Caco-2 (cell line): Measurements from ENCODE around the gene STX8. TPM values are rescaled to one million over a fixed set of nuclear protein-coding genes. Genes with fewer than 3 reads are reported as not detected.
A peak's percentile ranks its signal among the peaks of the same experiment; 100 is the strongest.

Experiments used
- BruUV-seq: library from RNA; stranded (reverse); fragments of 400-500 nt; replicated peaks from 2 replicates; lab custom pipeline; 2021; lab: Mats Ljungman, UMichigan
- CTCF ChIA-PET: fragments of 300-600 bp; sonication (Branson Sonifier 250); formaldehyde crosslinking; loops from one replicate; lab custom pipeline; 2022; ENCODE audit warnings: antibody characterized with exemption; lab: Charles Lee
- POLR2A ChIA-PET: fragments of 300-600 bp; sonication (Branson Sonifier 250); formaldehyde crosslinking; loops from one replicate; lab custom pipeline; 2022; ENCODE audit warnings: antibody characterized with exemption; lab: Charles Lee
- DNase-seq, 2 experiments: peaks; one replicate each; pipeline versions ENCODE4 v3.0.0 to v3.0.0-alpha.2; 2020 to 2022
- H3K27me3 ChIP-seq: replicated peaks from 2 replicates; pipeline ENCODE4 v1.6.0; 2011; ENCODE audit warnings: low read length; ENCODE audit not compliant: control insufficient read depth, insufficient read depth
- H3K36me3 ChIP-seq: 2 replicates; pipeline ENCODE4 v1.5.1; 2011; ENCODE audit warnings: low read length; ENCODE audit not compliant: control insufficient read depth, insufficient read depth
- H3K4me1 ChIP-seq: fragments of 250-450 bp; sonication (Bioruptor Pico); 2 replicates; pipeline ENCODE4 v1.5.1; 2020; ENCODE audit warnings: mild to moderate bottlenecking
- H3K4me3 ChIP-seq: 2 replicates; pipeline ENCODE4 v1.5.1; 2011; ENCODE audit warnings: low read depth, mild to moderate bottlenecking, control low read depth, low read length
- H3K9me3 ChIP-seq: fragments of 250-450 bp; sonication (Bioruptor Pico); 2 replicates; pipeline ENCODE4 v1.5.1; 2020; ENCODE audit warnings: mild to moderate bottlenecking, moderate library complexity
- H3K27ac Mint-ChIP-seq: one replicate; pipeline ENCODE4 v1.8.0; 2022; ENCODE audit warnings: mixed read lengths; ENCODE audit not compliant: unreplicated experiment
- H3K27me3 Mint-ChIP-seq: one replicate; pipeline ENCODE4 v1.8.0; 2022; ENCODE audit warnings: mixed read lengths; ENCODE audit not compliant: insufficient read depth, unreplicated experiment
- H3K36me3 Mint-ChIP-seq: one replicate; pipeline ENCODE4 v1.8.0; 2022; ENCODE audit warnings: mild to moderate bottlenecking, mixed read lengths; ENCODE audit not compliant: insufficient read depth, unreplicated experiment
- H3K4me1 Mint-ChIP-seq: one replicate; pipeline ENCODE4 v1.8.0; 2022; ENCODE audit warnings: low read depth, mixed read lengths; ENCODE audit not compliant: unreplicated experiment
- H3K4me3 Mint-ChIP-seq: one replicate; pipeline ENCODE4 v1.8.0; 2022; ENCODE audit warnings: mild to moderate bottlenecking, moderate library complexity, mixed read lengths; ENCODE audit not compliant: unreplicated experiment
- H3K9me3 Mint-ChIP-seq: one replicate; pipeline ENCODE4 v1.8.0; 2022; ENCODE audit warnings: mixed read lengths; ENCODE audit not compliant: unreplicated experiment
- CTCF ChIP-seq, 2 experiments: fragments of 200-600 bp in 1 of 2; IDR thresholded peaks; 1 replicate in 1 of 2; 2 replicates in 1 of 2; pipeline versions ENCODE4 v1.5.1 to v1.8.0; 2011 to 2022; ENCODE audit warnings: antibody characterized with exemption in 1 of 2, control low read depth in 1 of 2, inconsistent platforms in 1 of 2, low read depth in 1 of 2, low read length in 1 of 2, mild to moderate bottlenecking in 1 of 2, moderate library complexity in 1 of 2; ENCODE audit not compliant: insufficient read depth in 1 of 2, severe bottlenecking in 1 of 2, unreplicated experiment in 1 of 2
- intact Hi-C: fragments of 100-400 bp; cut with micrococcal nuclease; formaldehyde crosslinking; loops from one replicate; pipeline ENCODE4 v1.10.0; 2022; ENCODE audit not compliant: unreplicated experiment
- total RNA-seq: library from RNA; stranded (reverse); gene quantifications from 2 replicates; pipeline ENCODE4 v1.2.3, GENCODE V29; 2022

Gene STX8
- total RNA-seq, 1 experiment from 2014 or later = 22.6 TPM

GRCh38 chr17:9409878-9410277 lies 165.7 kb downstream of the STX8 start:
- BruUV-seq = no TSS peak
- H3K9me3 ChIP-seq = no peaks in the 10 kb centered on the region
- Mint-ChIP-seq H3K4me1 (no peaks in the 10 kb centered on the region), H3K36me3 (no peaks in the 10 kb centered on the region), H3K27me3 (no peaks in the 10 kb centered on the region), H3K9me3 (no peaks in the 10 kb centered on the region), H3K27ac (no peak overlapping the region), H3K4me3 (no peak overlapping the region)
- ChIA-PET POLR2A (no interaction called here), CTCF (no interaction called here)
- intact Hi-C loops = no loop called here
- DNase-seq = no peak
- H3K27me3 ChIP-seq = no peaks in the 10 kb centered on the region
- no peak overlapping the region for H3K4me3 ChIP-seq
- no peak for TF ChIP-seq CTCF (IDR thresholded peaks at IDR 0.05; ENCODE audit: insufficient read depth in 1 of 2, low read depth in 1 of 2, low read length in 1 of 2, severe bottlenecking in 1 of 2, unreplicated experiment in 1 of 2)
- H3K36me3 ChIP-seq = no peaks in the 10 kb centered on the region
- no peaks in the 10 kb centered on the region for H3K4me1 ChIP-seq

- no TSS peak for BruUV-seq
- no peaks in the 10 kb centered on the region for H3K9me3 Mint-ChIP-seq
- no peaks in the 10 kb centered on the region for H3K27me3 Mint-ChIP-seq
- intact Hi-C loops = no loop called here
- no peak overlapping the region for H3K4me3 Mint-ChIP-seq
- ChIA-PET POLR2A (no interaction called here), CTCF (no interaction called here)
- DNase-seq = peak; percentile 3 to 30
- H3K27ac Mint-ChIP-seq = no peak overlapping the region
- no peaks in the 10 kb centered on the region for H3K4me1 Mint-ChIP-seq
- Histone ChIP-seq H3K4me3 (no peak overlapping the region), H3K27me3 (no peaks in the 10 kb centered on the region), H3K9me3 (no peaks in the 10 kb centered on the region), H3K36me3 (no peaks in the 10 kb centered on the region), H3K4me1 (no peaks in the 10 kb centered on the region)
- H3K36me3 Mint-ChIP-seq = no peaks in the 10 kb centered on the region
- TF ChIP-seq CTCF (IDR thresholded peaks at IDR 0.05; ENCODE audit: insufficient read depth in 1 of 2, low read depth in 1 of 2, low read length in 1 of 2, severe bottlenecking in 1 of 2, unreplicated experiment in 1 of 2) = no peak
These were observed 166.5 kb downstream of the STX8 start for GRCh38 chr17:9408868-9409829.

GRCh38 chr17:9408381-9408780 lies 167.2 kb downstream of the STX8 start:
- TF ChIP-seq CTCF (IDR thresholded peaks at IDR 0.05; ENCODE audit: insufficient read depth in 1 of 2, low read depth in 1 of 2, low read length in 1 of 2, severe bottlenecking in 1 of 2, unreplicated experiment in 1 of 2) = no peak
- no peaks in the 10 kb centered on the region for H3K36me3 Mint-ChIP-seq
- POLR2A ChIA-PET = no interaction called here
- no peaks in the 10 kb centered on the region for H3K27me3 ChIP-seq
- H3K4me3 ChIP-seq = no peak overlapping the region
- H3K9me3 ChIP-seq = no peaks in the 10 kb centered on the region
- H3K9me3 Mint-ChIP-seq = no peaks in the 10 kb centered on the region
- H3K4me3 Mint-ChIP-seq = no peak overlapping the region
- H3K27ac Mint-ChIP-seq = no peak overlapping the region
- no peaks in the 10 kb centered on the region for H3K27me3 Mint-ChIP-seq
- H3K36me3 ChIP-seq = no peaks in the 10 kb centered on the region
- no peaks in the 10 kb centered on the region for H3K4me1 ChIP-seq
- CTCF ChIA-PET = no interaction called here
- no peaks in the 10 kb centered on the region for H3K4me1 Mint-ChIP-seq
- no peak for DNase-seq
- intact Hi-C loops = no loop called here
- BruUV-seq = no TSS peak
